SU-DHL-6 (cell line): ENCODE data around the gene EPS8L1.
A peak's percentile ranks its signal among the peaks of the same experiment; 100 is the strongest.
"Not testable (repeated sequence)": the region's sequence is repeated elsewhere in the genome, so short reads cannot be mapped to it uniquely, and the experiment has no call there.

Source experiments
- H2AFZ ChIP-seq: fragments of 200-600 bp; sonication (generic); 2 replicates; pipeline ENCODE4 v1.6.1; 2014; ENCODE audit warnings: low read depth, mild to moderate bottlenecking, moderate library complexity, mixed read lengths, antibody characterized with exemption, low read length; ENCODE audit not compliant: severe bottlenecking
- H3F3A ChIP-seq: fragments of 200-600 bp; shearing (Covaris generic); 2 replicates; pipeline ENCODE4 v1.6.0; 2016; ENCODE audit warnings: antibody characterized with exemption, mild to moderate bottlenecking; ENCODE audit not compliant: insufficient read depth
- H3K27ac ChIP-seq: fragments of 200-600 bp; sonication (generic); 2 replicates; pipeline ENCODE4 v1.5.1; 2016; ENCODE audit warnings: low read depth, mild to moderate bottlenecking, low read length, moderate library complexity, mixed read lengths
- H3K27me3 ChIP-seq: fragments of 200-600 bp; sonication (generic), shearing (Covaris generic); 2 replicates; pipeline ENCODE4 v1.6.0; 2014; ENCODE audit warnings: mild to moderate bottlenecking, low read length
- H3K36me3 ChIP-seq: fragments of 200-600 bp; sonication (generic); 2 replicates; pipeline ENCODE4 v1.6.1; 2014; ENCODE audit warnings: mild to moderate bottlenecking, low read length, mixed read lengths
- H3K4me2 ChIP-seq: fragments of 300-600, 200-600 bp; shearing (Covaris generic), sonication (generic); 2 replicates; pipeline ENCODE4 v1.6.0; 2014; ENCODE audit warnings: low read length, low read depth, mild to moderate bottlenecking; ENCODE audit not compliant: poor library complexity, severe bottlenecking
- H3K4me3 ChIP-seq: fragments of 200-600 bp; sonication (generic); 2 replicates; pipeline ENCODE4 v1.5.1; 2014; ENCODE audit warnings: antibody characterized with exemption, low read length, mild to moderate bottlenecking, mixed read lengths; ENCODE audit not compliant: insufficient read depth, poor library complexity, severe bottlenecking
- H3K79me2 ChIP-seq: fragments of 200-600 bp; sonication (generic); 2 replicates; pipeline ENCODE4 v1.6.1; 2014; ENCODE audit warnings: mild to moderate bottlenecking, low read length, moderate library complexity; ENCODE audit not compliant: insufficient read depth
- H3K9ac ChIP-seq: fragments of 200-600 bp; sonication (generic); 2 replicates; pipeline ENCODE4 v1.7.0; 2014; ENCODE audit warnings: mild to moderate bottlenecking, low read length
- H3K9me2 ChIP-seq: fragments of 200-600 bp; sonication (generic); replicated peaks from 2 replicates; pipeline ENCODE4 v1.6.1; 2014; ENCODE audit warnings: low read length; ENCODE audit not compliant: insufficient read depth
- H3K9me3 ChIP-seq: fragments of 200-600 bp; sonication (generic); 2 replicates; pipeline ENCODE4 v1.6.1; 2014; ENCODE audit warnings: low read length, mixed read lengths; ENCODE audit not compliant: insufficient read depth
- H4K20me1 ChIP-seq: fragments of 200-600 bp; sonication (generic); 2 replicates; pipeline ENCODE4 v1.6.1; 2014; ENCODE audit warnings: low read depth, mild to moderate bottlenecking, antibody characterized with exemption, low read length, moderate library complexity, mixed read lengths
- EZH2phosphoT487 ChIP-seq: fragments of 200-600 bp; sonication (generic), shearing (Covaris generic); conservative IDR thresholded peaks from 2 replicates; pipeline ENCODE4 v1.6.1; 2018; ENCODE audit warnings: mild to moderate bottlenecking, antibody characterized with exemption, low read length, moderate library complexity, mixed read lengths
- TF ChIP-seq, protein P1 (sequence below): fragments of 200-600 bp; sonication (generic); IDR thresholded peaks from one replicate; pipeline ENCODE4 v1.5.1; 2017; ENCODE audit warnings: antibody characterized with exemption, mild to moderate bottlenecking, low read length, moderate library complexity; ENCODE audit not compliant: insufficient read depth, poor library complexity, severe bottlenecking

EPS8L1 gene

DNA sequence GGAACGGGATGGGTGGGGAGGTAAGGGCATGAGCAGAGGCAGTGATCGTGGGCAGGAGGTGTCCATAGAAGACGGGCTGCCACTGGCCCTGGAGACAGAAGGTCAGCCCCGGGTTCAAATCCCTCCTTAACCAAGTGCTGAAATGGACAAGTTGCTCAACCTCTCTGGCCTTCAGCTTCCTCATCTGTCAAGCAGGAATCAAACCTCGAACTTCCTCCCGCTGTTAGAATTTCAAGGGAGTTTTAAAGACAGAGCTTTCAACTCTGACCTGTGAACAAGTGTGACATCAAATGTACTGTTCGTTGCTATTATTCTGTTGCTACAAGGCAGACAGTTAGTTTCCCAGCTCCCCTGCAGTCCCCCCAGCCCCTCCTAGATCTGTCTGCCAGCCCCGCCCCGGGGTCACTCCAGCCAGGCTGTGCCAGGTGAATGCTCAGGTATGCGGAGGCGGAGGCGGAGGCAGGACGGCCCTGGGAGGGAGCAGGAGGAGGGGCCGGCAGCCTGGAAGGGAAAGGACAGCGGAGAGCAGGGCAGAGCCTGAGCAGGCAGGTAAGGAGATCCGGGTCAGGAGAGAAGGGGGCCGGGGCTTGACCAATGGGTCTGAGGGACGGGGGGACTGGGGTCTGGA lies at the start of gene EPS8L1:
TSS of gene EPS8L1 (plus strand) at position 499 of the 628 bp plus-strand sequence. CDS start 576 bp downstream, outside the sequence.
- TF ChIP-seq EZH2phosphoT487: no peak
- TF ChIP-seq, protein P1, sequence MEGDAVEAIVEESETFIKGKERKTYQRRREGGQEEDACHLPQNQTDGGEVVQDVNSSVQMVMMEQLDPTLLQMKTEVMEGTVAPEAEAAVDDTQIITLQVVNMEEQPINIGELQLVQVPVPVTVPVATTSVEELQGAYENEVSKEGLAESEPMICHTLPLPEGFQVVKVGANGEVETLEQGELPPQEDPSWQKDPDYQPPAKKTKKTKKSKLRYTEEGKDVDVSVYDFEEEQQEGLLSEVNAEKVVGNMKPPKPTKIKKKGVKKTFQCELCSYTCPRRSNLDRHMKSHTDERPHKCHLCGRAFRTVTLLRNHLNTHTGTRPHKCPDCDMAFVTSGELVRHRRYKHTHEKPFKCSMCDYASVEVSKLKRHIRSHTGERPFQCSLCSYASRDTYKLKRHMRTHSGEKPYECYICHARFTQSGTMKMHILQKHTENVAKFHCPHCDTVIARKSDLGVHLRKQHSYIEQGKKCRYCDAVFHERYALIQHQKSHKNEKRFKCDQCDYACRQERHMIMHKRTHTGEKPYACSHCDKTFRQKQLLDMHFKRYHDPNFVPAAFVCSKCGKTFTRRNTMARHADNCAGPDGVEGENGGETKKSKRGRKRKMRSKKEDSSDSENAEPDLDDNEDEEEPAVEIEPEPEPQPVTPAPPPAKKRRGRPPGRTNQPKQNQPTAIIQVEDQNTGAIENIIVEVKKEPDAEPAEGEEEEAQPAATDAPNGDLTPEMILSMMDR: no peak
- H3K9me3 ChIP-seq: no peaks in the 10 kb centered on the region
- H3K79me2 ChIP-seq: no peaks in the 10 kb centered on the region
- H3K9ac ChIP-seq: no peak within 1 kb of the TSS
- H4K20me1 ChIP-seq: no peaks in the 10 kb centered on the region
- H3K36me3 ChIP-seq: no peaks in the 10 kb centered on the region
- no peaks in the 10 kb centered on the region for H3K9me2 ChIP-seq
- H3K27ac ChIP-seq: no peak within 1 kb of the TSS
- H3K4me3 ChIP-seq: no peak within 1 kb of the TSS
- H3K27me3 ChIP-seq: no peaks in the 10 kb centered on the region
- H3F3A ChIP-seq: no peaks in the 10 kb centered on the region
- H2AFZ ChIP-seq: no peak within 1 kb of the TSS
- no peak within 1 kb of the TSS for H3K4me2 ChIP-seq

DNA sequence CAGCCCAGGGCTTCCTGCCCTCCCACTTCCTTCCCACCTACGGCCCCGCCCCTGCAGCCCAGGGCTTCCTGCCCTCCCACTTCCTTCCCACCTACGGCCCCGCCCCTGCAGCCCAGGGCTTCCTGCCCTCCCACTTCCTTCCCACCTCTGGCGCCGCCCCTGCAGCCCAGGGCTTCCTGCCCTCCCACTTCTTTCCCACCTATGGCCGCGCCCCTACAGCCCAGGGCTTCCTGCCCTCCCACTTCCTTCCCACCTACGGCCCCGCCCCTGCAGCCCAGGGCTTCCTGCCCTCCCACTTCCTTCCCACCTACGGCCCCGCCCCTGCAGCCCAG lies 48.6 kb upstream of the EPS8L1 start:
- H3K4me2 ChIP-seq, H3K9me2 ChIP-seq, H2AFZ ChIP-seq, H4K20me1 ChIP-seq, H3K4me3 ChIP-seq, H3K27me3 ChIP-seq, H3K9me3 ChIP-seq, H3K9ac ChIP-seq, H3K36me3 ChIP-seq: not testable (repeated sequence)
- Histone ChIP-seq H3K27ac (peak overlapping the region; percentile 68), H3K79me2 (peaks cover 51% of the 10 kb centered on the region), H3F3A (peaks cover 29% of the 10 kb centered on the region)

DNA sequence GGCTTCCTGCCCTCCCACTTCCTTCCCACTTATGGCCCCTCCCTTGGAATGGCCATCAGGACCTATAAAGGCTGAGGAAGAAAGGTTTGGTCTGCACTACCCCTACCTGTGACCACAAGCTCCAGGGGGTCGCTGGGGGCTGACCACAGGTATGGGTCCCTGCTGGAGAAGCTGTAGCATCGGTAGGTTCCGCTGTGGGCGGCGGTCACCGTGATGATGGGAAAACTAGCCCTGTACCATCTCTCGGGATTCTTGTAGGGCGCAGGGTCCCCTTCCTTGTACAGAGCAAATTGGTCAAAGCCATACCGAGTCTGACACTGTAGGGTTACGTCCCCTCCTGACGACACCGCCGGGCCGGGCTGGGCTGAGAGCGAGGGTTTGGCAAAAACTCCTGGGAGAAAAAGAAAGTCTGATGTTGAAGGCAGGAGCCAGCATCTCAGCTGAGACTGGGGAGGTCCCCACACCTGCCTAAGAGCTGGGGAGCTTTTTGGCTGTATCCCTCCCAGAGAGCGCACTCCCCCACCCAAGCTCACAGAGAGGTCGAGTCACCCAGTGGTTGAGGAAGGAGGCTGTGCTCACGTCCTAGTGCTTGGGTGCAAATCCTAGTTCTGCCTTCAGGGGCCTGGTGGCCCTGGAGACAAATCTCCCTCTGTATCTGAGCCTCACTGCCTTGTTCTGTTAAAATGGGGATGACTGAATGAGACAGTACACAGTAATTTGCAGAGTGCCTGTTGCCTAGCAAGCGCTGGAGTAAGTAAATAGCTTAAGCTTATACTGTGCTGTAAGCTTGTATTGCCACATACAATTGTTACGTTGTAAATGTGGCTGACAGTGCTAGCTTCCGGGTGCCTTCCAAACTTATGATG lies 48.0 kb upstream of the EPS8L1 start:
- Histone ChIP-seq H3K9ac (no peak overlapping the region), H3K4me3 (no peak overlapping the region), H3K27ac (peak overlapping the region; percentile 68), H4K20me1 (no peaks in the 10 kb centered on the region), H3K27me3 (no peaks in the 10 kb centered on the region), H2AFZ (no peak overlapping the region), H3K9me2 (no peaks in the 10 kb centered on the region), H3K4me2 (no peak overlapping the region), H3K36me3 (0 out of 2 replicates have a peak, but pooled peaks cover 3% of the 10 kb centered on the region), H3K79me2 (peaks cover 57% of the 10 kb centered on the region), H3K9me3 (peaks cover 8% of the 10 kb centered on the region; the same call in 1 of the 2 replicates), H3F3A (peaks cover 29% of the 10 kb centered on the region)
- TF ChIP-seq, protein P1: no peak
- no peak for TF ChIP-seq EZH2phosphoT487

DNA sequence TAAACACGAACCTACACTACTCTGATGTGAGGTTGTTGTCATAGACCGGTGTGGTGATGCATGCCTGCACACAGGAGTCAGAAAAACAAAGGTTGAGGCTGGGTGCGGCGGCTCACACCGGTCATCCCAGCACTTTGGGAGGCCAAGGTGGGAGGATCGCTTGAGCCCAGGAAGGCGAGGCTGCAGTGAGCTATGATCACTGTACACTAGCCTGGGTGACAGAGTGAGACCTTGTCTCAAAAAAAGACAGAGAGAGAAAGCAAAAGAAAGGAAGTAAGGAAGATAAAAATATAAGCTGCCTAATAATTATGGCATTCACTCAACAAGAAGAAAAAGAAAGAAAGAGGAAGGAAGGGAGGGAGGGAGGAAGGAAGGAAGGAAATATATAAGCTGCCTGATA lies 46.9 kb upstream of the EPS8L1 start:
- peak overlapping the region; percentile 68; the same call in 1 of the 2 replicates for H3K27ac ChIP-seq
- H3K27me3 ChIP-seq: no peaks in the 10 kb centered on the region
- TF ChIP-seq, protein P1: no peak
- TF ChIP-seq EZH2phosphoT487: no peak
- H3K9me2 ChIP-seq: no peaks in the 10 kb centered on the region
- no peak overlapping the region for H2AFZ ChIP-seq
- no peak overlapping the region for H3K4me2 ChIP-seq
- H3K79me2 ChIP-seq: peaks cover 54% of the 10 kb centered on the region
- peaks cover 8% of the 10 kb centered on the region; the same call in 1 of the 2 replicates for H3K9me3 ChIP-seq
- no peak overlapping the region for H3K4me3 ChIP-seq
- no peaks in the 10 kb centered on the region for H4K20me1 ChIP-seq
- peaks cover 29% of the 10 kb centered on the region for H3F3A ChIP-seq
- H3K9ac ChIP-seq: no peak overlapping the region
- H3K36me3 ChIP-seq: 0 out of 2 replicates have a peak, but pooled peaks cover 3% of the 10 kb centered on the region
